Stimulated activated CD4-positive, alpha-beta T cell treated with anti-CD3 and anti-CD28 coated beads, Interleukin-15, amount 100 ng/mL, for 1 hour (primary cell): Measurements from ENCODE around the gene SFXN4.
"Not testable (repeated sequence)": the region's sequence is repeated elsewhere in the genome, so short reads cannot be mapped to it uniquely, and the experiment has no call there.

Source experiments
- DNase-seq, 2 donors: peaks; one replicate each; pipeline ENCODE4 v3.0.0-alpha.2; 2020; ENCODE audit warnings: low read depth in 1 of 2, low spot score in 1 of 2

SFXN4 gene

DNA sequence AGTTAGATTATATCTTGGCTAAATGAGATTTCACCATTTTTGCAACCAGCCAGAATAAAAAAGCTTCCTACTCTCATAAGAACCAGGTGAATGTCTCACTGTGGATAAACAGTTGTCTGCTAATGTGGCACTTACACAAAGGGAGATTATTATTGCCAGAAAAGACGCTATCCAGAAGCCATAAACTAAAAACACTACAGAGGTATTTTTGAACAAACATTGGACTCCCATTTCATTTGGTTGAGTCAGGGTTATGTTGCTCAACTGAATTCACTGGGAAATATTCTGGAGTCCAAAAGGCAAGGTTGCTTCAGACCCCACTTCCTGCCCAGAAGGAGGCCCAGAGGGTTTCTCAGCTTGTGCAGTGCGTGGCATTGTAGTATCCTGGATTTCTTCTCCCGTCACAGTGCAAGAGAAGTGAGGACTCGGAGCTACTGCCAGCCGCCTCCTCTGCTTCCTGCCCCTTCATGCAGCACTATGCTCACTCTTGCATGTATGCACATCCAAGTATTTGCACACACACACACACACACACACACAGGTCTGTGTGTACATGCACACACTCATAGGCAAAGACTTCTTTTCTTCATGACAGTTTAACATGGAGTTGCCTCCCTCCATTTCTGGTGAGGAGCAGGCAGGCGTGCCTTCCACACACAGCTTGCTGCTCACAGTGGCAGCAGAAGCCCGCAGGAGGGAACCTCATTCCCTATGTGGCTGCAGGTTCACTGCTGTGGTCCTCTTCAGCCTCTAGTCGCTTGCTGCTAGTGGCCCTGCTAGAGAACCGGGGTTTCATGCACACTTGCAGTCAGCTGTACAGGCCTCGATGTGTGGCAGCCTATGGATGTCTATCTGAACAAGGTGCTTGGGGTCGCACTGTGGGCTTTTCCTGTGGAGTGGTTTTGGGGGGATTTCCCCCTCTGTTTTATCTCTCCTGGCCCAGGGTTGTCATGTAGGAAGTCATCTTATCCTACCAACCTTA lies 51.5 kb downstream of the SFXN4 start:
- no peak for DNase-seq

DNA sequence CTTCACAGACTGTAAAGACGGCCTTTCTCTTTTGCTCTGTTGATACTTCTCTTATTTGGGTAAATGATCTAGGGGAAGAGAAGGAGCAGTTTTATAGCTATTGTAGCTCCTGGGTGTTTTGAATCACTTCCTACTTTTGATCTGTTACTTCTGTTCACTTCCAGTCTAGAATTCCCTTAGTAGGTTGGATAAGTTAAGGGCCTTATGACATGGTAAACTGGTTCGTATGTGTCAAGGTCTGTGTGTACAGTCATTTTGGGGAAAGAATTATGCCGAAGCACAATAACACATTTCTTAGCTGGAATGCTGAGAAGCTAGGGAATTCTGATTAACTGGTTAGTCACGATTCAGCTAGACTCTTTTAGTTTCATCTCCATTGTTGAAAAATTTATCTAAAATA lies 53.5 kb downstream of the SFXN4 start:
- no peak for DNase-seq

DNA sequence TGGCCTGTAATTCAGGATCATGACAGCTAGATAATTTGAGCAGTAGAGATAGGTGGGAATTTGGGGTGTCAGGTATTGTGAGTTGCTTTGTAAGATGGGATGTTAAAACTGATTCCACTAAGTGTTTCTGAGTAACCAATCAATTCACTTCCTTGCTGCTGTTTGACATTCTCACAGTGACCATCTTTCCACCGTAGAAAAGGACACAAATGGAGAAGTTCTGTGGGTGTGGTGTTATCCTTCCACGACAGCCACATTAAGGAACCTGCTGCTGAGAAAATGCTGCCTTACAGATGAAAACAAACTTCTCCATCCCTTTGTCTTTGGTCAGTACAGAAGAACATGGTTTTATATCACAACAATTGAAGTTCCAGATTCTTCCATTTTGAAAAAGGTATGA lies 57.7 kb downstream of the SFXN4 start:
- DNase-seq, result not testable (repeated sequence)

DNA sequence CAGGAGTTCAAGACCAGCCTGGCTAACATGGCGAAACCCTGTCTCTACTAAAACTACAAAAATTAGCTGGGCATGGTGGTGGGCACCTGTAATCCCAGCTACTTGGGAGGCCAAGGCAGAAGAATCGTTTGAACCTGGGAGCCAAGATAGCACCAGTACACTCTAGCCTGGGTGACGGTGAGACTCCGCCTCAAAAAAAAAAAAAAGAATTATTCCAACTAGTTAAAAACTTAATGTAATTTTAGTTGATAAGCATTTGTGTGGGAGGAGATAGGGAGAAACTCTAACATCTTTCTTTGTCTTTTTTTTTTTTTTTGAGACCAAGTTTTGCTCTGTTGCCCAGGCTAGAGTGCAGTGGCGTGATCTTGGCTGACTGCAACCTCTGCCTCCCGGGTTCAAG lies 58.4 kb downstream of the SFXN4 start:
- not testable (repeated sequence) for DNase-seq

DNA sequence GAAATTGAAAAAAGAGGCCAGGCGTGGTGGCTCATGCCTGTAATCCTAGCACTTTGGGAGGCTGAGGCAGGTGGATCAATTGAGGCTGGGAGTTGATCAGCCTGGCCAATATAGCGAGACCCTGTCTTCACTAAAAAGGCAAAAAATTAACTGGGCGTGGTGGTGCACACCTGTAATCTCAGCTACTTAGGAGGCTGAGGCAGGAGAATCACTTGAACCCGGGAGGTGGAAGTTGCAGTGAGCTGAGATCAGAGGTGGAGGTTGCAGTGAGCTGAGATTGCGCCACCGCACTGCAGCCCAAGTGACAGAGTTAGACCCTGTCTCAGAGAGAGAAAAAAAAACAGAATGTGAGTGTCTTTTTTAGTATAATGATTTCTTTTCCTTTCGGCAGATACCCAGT lies 59.6 kb downstream of the SFXN4 start:
- DNase-seq, result not testable (repeated sequence)

DNA sequence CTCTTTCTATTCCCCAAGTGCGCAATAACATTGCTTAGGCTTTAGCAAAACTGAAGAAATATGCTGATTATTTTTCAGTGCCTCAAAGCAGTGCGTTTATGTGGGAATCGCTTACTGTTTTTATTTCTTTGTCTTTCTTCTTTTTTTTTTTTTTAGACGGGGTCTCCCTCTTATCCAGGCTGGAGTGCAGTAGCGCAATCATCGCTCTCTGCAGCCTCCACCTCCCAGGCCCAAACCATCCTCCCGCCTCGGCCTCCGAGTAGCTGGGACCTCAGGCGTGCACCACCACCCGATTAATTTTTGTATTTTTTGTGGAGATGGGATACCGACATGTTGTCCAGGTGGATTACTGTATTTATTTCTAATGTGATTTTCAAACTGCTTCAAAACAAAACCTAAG lies 60.4 kb downstream of the SFXN4 start:
- no peak for DNase-seq

DNA sequence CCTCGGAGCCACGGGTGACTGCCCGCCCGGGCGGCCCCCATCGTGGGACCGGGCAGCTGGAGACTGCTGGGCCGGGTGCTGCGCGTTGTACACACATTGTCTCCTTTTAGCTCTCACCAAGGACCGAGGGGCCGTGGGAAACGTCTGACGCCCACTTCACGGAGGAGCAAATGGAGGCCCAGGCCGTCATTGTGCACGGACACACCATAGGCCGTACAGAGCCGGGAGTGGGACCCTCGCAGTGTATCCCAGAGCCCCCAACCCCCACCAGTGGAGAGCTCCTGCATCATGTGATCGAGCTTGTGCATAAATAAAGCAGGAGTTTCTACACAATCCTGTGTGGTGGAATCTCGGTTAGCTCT lies 60.9 kb downstream of the SFXN4 start:
- DNase-seq, result no peak

DNA sequence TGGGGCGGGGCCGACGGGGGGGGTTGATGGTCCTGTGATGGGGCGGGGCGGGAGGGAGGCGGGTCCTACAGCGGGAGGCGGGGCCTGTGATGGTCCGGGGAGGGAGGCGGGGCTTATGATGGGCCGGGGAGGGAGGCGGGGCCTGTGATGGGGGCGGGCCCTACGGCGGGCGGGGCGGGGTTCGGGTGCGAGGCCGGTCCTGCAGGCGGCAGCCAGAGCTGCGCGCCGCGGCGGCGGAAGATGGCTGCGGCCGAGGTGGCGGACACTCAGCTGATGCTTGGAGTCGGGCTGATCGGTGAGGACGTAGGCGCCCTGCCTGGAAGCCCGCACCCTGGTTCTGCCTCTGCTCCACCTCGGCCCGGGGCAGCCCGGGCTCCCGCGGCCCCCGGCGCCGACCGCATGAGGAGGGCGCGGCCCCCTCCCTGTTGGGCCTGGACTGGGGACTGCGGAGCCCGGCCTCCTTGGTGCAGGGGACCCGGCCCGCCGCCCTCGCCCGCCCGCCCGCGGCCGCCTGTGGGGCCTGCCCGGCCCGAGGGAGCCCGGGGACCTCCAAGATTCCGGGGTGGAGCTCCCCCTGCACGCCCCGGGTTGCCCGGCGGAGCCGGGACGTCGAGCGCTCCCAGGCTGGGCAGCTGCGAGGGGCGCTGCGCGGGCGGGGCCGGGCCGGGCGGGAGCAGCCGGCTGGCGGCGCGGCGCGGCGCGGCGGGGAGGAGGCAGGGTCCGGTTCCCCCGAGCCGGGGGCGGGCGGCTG lies 61.4 kb downstream of the SFXN4 start, which contains the start of gene DENND10:
TSS of gene DENND10 (plus strand) at position 211 of the 751 bp plus-strand sequence. CDS start at position 241, 30 bp downstream.
- DNase-seq, result peak; percentile 54 to 65

DNA sequence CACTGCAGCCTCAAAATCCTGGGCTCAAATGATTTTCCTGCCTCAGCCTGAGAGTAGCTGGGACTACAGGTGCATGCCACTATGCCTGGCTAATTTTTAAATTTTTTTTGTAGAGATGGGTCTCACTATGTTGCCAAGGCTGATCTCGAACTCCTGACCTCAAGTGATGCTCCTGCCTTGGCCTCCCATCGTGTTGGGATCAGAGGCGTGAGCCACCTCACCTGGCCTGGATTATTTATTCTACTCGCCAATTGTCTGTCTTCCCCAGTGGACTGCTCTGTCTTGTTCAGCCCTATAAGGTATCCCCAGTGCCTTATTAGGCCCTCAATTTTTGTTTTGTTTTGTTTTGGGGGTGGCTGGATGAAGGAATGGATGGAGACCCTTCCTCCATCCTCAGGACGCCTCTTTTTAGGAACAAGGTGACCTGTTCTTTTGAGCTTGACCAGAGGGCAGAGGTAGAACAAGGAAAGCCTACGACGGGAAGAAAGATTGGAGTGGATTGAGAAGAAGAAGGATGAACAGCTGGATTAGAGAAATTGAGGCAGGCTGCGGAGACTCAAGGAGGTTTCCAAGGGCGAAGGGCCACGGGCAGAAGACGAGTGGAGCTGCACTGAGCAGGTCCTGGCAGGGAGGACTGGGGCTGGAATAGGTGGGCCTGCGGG lies 62.1 kb downstream of the SFXN4 start:
- no peak for DNase-seq

DNA sequence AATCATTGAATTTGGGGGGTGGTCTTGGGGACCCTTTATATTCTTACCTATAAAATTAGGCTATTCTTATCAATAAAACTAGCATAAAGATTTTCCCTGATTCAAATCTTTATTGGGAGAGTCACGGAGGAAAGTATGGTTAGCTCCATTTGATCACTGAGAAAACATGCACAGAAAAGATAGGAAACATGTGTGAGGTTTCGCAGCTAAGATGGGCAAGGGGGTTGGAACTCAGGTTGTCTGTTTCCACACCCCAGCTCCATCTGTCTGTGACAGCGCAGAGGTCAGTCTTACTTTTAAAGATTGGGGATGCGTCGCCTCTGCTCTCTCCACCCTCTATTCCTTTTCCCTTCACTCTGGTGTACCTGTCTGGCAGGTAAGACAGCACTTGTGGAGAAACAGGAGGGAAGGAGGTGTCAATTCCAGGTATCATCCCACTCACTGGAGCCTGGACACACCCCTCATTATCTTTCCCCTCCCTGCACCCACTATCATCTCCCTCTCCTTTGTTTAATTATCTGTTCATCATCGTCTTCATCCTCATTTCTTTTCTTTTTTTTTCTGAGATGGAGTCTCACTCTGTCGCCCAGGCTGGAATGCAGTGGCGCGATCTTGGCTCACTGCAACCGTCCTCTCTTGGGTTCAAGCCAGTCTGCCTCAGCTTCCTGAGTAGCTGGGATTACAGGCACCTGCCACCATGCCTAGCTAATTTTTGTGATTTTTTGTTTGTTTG lies 64.0 kb downstream of the SFXN4 start:
- no peak for DNase-seq

DNA sequence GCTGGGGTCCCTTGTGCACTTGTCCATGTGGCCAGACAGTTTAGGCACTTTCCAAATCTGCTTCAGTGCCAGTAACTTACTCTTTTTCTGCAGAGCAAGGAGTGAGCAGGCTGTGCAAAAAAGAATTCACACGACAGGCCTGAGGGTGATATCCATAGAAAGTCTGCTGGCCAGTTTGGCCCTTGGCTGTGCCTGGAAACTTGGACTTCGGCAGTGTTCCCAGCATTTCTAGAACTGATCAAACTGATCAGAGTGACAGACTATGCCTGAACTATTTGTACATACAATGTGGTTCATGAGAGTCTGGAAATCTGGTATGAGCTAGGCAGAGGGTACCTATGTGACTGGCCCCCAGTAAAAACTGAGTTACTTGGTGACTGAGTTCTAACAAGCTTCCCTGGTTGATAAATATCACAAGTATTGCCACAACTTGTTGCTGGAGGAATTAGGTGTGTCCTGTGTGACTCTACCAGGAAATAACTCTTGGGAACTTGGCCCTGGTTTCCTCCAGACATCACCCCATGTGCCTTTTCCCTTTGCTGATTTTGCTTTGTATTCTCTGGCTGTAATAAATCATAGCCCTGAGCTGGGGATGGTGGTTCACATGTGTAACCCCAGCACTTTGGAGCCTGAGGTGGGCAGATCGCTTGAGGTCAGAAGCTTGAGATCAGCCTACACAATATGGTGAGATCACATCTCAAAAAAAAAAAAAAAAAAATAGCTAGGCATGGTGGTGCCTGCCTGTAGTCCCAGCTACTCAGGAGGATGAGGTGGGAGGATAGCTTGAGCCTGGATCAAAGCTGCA lies 64.9 kb downstream of the SFXN4 start:
- DNase-seq, result no peak

DNA sequence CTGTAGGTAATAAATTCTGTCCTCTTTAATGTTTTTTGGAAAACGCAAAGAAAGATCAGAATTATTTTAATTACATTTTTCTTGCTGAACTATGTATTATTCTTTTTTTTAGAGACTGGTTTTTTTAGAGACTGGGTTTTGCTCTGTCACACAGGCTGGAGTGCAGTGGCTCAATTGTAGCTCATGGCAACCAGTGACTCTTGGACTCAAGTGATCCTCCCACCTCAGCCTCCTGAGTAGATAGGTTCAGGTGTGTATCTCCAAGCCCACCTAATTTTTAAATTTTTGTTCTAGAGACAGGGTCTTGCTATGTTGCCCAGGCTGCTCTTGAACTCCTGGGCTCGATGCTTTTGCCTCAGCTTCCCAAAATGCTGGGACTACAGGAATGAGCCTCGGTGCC lies 66.9 kb downstream of the SFXN4 start:
- no peak for DNase-seq

DNA sequence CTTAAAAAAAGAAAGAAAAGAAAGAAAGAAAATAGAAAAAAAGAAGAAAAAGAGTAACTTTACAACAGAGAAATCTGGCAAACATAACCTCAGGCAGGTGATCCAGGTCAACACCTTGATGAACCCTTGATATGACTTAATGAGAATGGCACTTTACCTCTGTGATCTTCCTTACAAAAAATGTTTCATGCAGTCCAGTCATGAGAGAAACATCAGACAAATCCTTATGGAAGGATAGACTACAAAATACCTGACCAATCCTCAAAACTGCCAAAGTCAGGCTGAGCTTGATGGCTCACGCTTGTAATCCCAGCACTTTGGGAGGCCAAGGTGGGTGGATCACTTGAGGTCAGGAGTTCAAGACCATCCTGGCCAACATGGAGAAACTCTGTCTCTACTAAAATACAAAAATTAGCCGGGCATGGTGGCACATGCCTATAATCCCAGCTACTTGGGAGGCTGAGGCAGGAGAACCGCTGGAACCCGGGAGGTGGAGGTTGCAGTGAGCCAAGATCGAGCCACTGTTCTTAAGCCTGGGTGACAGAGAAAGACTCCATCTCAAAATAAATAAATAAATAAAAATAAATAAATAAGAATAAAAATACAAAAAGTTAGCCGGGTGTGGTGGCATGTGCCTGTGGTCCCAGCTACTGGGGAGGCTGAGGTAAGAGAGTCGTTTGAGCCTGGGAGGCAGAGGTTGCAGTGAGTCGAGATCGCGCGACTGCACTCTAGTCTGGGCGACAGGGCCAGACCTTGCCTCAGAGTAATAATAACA lies 68.7 kb downstream of the SFXN4 start:
- DNase-seq, result not testable (repeated sequence)

DNA sequence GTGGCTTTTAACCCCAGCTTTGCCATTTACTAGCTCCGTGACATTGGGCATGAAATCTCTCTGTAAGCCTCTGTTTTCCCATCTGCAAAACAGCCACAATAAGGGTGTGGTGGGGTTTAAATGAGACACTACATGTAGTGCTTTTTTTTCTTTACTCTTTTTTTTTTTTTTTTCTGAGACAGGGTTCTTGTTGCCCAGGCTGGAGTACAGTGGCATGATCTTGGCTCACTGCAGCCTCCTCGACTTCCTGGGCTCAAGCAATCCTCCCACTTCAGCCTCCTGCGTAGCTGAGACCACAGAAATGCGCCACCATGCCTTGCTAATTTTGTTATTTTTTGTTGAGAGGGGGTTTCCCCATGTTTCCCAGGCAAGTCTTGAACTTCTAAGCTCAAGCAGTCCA lies 69.9 kb downstream of the SFXN4 start:
- DNase-seq, result no peak

DNA sequence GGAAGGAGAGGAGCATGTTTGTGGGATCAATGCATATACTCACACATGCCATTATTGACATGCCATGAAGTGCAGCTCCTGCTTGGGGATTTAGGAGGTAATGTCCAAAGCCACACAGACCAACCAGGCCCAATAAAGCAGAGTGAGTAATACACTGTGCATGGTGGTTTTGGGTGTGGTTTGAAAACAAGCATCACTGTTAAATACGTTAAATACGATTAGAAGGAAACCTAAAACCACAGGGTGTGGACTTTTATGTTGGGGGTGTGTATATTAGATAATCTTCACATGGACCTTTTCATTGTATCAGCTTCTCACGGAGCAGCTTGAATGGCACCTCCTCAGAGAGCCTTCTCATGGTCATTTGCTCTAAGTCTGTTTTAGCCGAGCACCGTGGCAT lies 74.5 kb downstream of the SFXN4 start:
- DNase-seq, result no peak
